Testis (tissue), 2 donors: Measurements from ENCODE around the gene GALNT18.

Source experiments
- CTCF ChIP-seq, 3 experiments: fragments of 450-650 bp in 2 of 3; fragments of 200-600 bp in 1 of 3; sonication (generic) in 1 of 3; IDR thresholded peaks; one replicate each; pipeline ENCODE4 v1.5.1; 2016 to 2019; ENCODE audit warnings: antibody characterized with exemption in 3 of 3, mild to moderate bottlenecking in 2 of 3, moderate library complexity in 1 of 3
- POLR2A ChIP-seq: fragments of 450-650 bp; IDR thresholded peaks from one replicate; pipeline ENCODE4 v1.6.1; 2017; ENCODE audit warnings: antibody characterized with exemption, mild to moderate bottlenecking, moderate library complexity

- TF ChIP-seq CTCF (IDR thresholded peaks at IDR 0.05) = no peak
- TF ChIP-seq POLR2A = no peak
Observed at GRCh38 chr11:11288972-11289616, 332.7 kb downstream of the GALNT18 start.
